MM.1S (cell line): ENCODE measurements around the gene PCDH9.

Source experiments
- CTCF ChIP-seq: fragments of 300-600 bp; sonication (generic); IDR thresholded peaks from 2 replicates; pipeline ENCODE4 v1.5.1; 2016; ENCODE audit warnings: antibody characterized with exemption, low read length, mixed read lengths
- EZH2phosphoT487 ChIP-seq: fragments of 300-600 bp; sonication (generic); IDR thresholded peaks from 2 replicates; pipeline ENCODE4 v1.6.1; 2018; ENCODE audit warnings: antibody characterized with exemption, low read length

GRCh38 chr13:67023130-67023876 lies 206.8 kb downstream of the PCDH9 start:
- no peak for TF ChIP-seq CTCF
- no peak for TF ChIP-seq EZH2phosphoT487
